HepG2 (cell line): ENCODE results near the gene TOP2B. TPM values are rescaled to one million over a fixed set of nuclear protein-coding genes. Genes with fewer than 3 reads are reported as not detected.

Source experiments
- ATAC-seq: fragments of 200-7000 bp; cut with Tn5 transposase; 3 replicates; pipeline ENCODE4 v1.9.1; 2020; ENCODE audit warnings: mild to moderate bottlenecking, moderate library complexity
- BruUV-seq: library from RNA; stranded (reverse); fragments of 400-500 nt; replicated peaks from 2 replicates; lab custom pipeline; 2021; lab: Mats Ljungman, UMichigan
- CTCF ChIA-PET: fragments of 300-600 bp; formaldehyde crosslinking; extraction: SDS; loops from one replicate; lab custom pipeline; 2021; ENCODE audit warnings: low total read pairs, inconsistent platforms, low intra/inter-chr PET ratio; lab: Yijun Ruan, JAX
- POLR2A ChIA-PET: fragments of 350-600 bp; sonication (Branson Sonifier 250); formaldehyde crosslinking; loops from one replicate; lab custom pipeline; 2020; ENCODE audit warnings: antibody characterized with exemption, inconsistent platforms; lab: Yijun Ruan, JAX
- DNase-seq: peaks from one replicate; pipeline ENCODE4 v3.0.0-alpha.2; 2015; ENCODE audit warnings: low spot score
- FAIRE-seq: peaks from 3 replicates; lab custom pipeline; 2011; peaks lifted over from hg19 to GRCh38; lab: Jason Lieb, UNC
- H2AFZ ChIP-seq: one replicate; pipeline ENCODE4 v1.6.1; 2011; ENCODE audit warnings: low read length, inconsistent platforms
- H3K27ac ChIP-seq: fragments of 300-600 bp; 3 replicates; pipeline ENCODE4 v1.8.0; 2011; ENCODE audit warnings: mixed run types, mild to moderate bottlenecking, mixed read lengths, low read length, inconsistent platforms; ENCODE audit not compliant: insufficient read depth; ENCODE audit errors: extremely low read length
- H3K27me3 ChIP-seq, 2 experiments: fragments of 200-600 bp in 1 of 2; 2 replicates in 1 of 2; 3 replicates in 1 of 2; pipeline versions ENCODE4 v1.6.0 to v1.8.0; 2011; ENCODE audit warnings: low read length in 2 of 2, mild to moderate bottlenecking in 2 of 2, moderate library complexity in 2 of 2, inconsistent platforms in 1 of 2; ENCODE audit not compliant: insufficient read depth in 2 of 2, control insufficient read depth in 1 of 2
- H3K36me3 ChIP-seq, 2 experiments: fragments of 200-600 bp in 1 of 2; replicated peaks in 1 of 2; 2 replicates in 1 of 2; 3 replicates in 1 of 2; pipeline versions ENCODE4 v1.5.1 to v1.8.0; 2011; ENCODE audit warnings: low read length in 2 of 2, inconsistent platforms in 1 of 2; ENCODE audit not compliant: insufficient read depth in 2 of 2, control insufficient read depth in 1 of 2
- H3K4me1 ChIP-seq: 2 replicates; pipeline ENCODE4 v1.5.1; 2012; ENCODE audit warnings: low read length, inconsistent platforms; ENCODE audit not compliant: insufficient read depth
- H3K4me2 ChIP-seq: 2 replicates; pipeline ENCODE4 v1.6.0; 2011; ENCODE audit warnings: low read depth, low read length, inconsistent platforms
- H3K4me3 ChIP-seq, 3 experiments: fragments of 200-600 bp in 1 of 3; sonication (generic), shearing (Covaris generic) in 1 of 3; replicated peaks in 1 of 3; 2 replicates each; pipeline ENCODE4 v1.5.1; 2011 to 2016; ENCODE audit warnings: low read length in 3 of 3, inconsistent platforms in 2 of 3, low read depth in 2 of 3, mild to moderate bottlenecking in 2 of 3, control low read depth in 1 of 3, mixed read lengths in 1 of 3; ENCODE audit not compliant: insufficient read depth in 1 of 3
- H3K79me2 ChIP-seq: one replicate; pipeline ENCODE4 v1.6.1; 2011; ENCODE audit warnings: low read length, inconsistent platforms; ENCODE audit not compliant: insufficient read depth
- H3K9ac ChIP-seq: 2 replicates; pipeline ENCODE4 v1.6.0; 2011; ENCODE audit warnings: mild to moderate bottlenecking, low read depth, low read length, inconsistent platforms; ENCODE audit not compliant: insufficient read depth
- H3K9me3 ChIP-seq: 2 replicates; pipeline ENCODE4 v1.5.1; 2012; ENCODE audit warnings: mild to moderate bottlenecking, low read length
- H4K20me1 ChIP-seq: 2 replicates; pipeline ENCODE4 v1.6.0; 2011; ENCODE audit warnings: inconsistent platforms, mild to moderate bottlenecking, low read length, moderate library complexity; ENCODE audit not compliant: insufficient read depth
- MIER3 ChIP-seq: IDR thresholded peaks from 2 replicates; pipeline ENCODE4 v1.6.1; 2016; ENCODE audit warnings: missing compliant biosample characterization, borderline replicate concordance
- MTA1 ChIP-seq: sonication (generic); formaldehyde crosslinking; IDR thresholded peaks from 2 replicates; pipeline ENCODE4 v1.4.0; 2020; ENCODE audit warnings: missing genetic modification reagents, mild to moderate bottlenecking, borderline replicate concordance
- PBX3 ChIP-seq: sonication (generic); formaldehyde crosslinking; IDR thresholded peaks from 2 replicates; pipeline ENCODE4 v1.8.1; 2023; ENCODE audit warnings: missing genetic modification reagents, inconsistent platforms, borderline replicate concordance
- PHF5A ChIP-seq: IDR thresholded peaks from one replicate; pipeline ENCODE4 v1.6.1; 2018; ENCODE audit warnings: low read depth, missing genetic modification reagents; ENCODE audit not compliant: unreplicated experiment
- PRMT3 ChIP-seq: sonication (generic); formaldehyde crosslinking; IDR thresholded peaks from 2 replicates; pipeline ENCODE4 v1.8.1; 2022; ENCODE audit warnings: low read depth, mild to moderate bottlenecking, moderate library complexity, missing genetic modification reagents, borderline replicate concordance
- RXRB ChIP-seq: IDR thresholded peaks from 2 replicates; pipeline ENCODE4 v1.6.1; 2016; ENCODE audit warnings: borderline replicate concordance, missing genetic modification reagents, missing compliant biosample characterization
- SNRNP70 ChIP-seq: fragments of 200-400 bp; formaldehyde crosslinking; IDR thresholded peaks from 2 replicates; pipeline ENCODE4 v1.6.1; 2017; ENCODE audit warnings: mild to moderate bottlenecking, low read depth, low read length, moderate library complexity
- ZBTB14 ChIP-seq: sonication (generic); formaldehyde crosslinking; IDR thresholded peaks from 2 replicates; pipeline ENCODE4 v1.4.0; 2020; ENCODE audit warnings: missing genetic modification reagents
- ZSCAN21 ChIP-seq: sonication (generic); formaldehyde crosslinking; IDR thresholded peaks from 2 replicates; pipeline ENCODE4 v1.8.0; 2022; ENCODE audit warnings: mild to moderate bottlenecking, missing genetic modification reagents, moderate library complexity, borderline replicate concordance
- WGBS: methylation state at CpG from one replicate; pipeline ENCODE4 v1.1.6; 2017; ENCODE audit warnings: low lambda C conversion rate; 5-methylcytosine and 5-hydroxymethylcytosine counted together
- in situ Hi-C: cut with HindIII; loops from 2 replicates; pipeline ENCODE4 v1.10.0; 2017; ENCODE audit warnings: low pct_unique_long_range_greater_than_20kb; ENCODE audit not compliant: extremely low pct_ligation_motif_present
- intact Hi-C: fragments of 100-400 bp; cut with micrococcal nuclease; formaldehyde crosslinking; loops from one replicate; pipeline ENCODE4 v1.10.0; 2022; ENCODE audit not compliant: unreplicated experiment
- polyA plus RNA-seq, 8 experiments: library from polyadenylated mRNA; depleted of rRNA in 3 of 8; stranded (reverse) in 7 of 8; unstranded in 1 of 8; fragments of >200 nt; fragmentation: Illumina TruSeq in 4 of 8; extraction: Trizol in 4 of 8; gene quantifications; 2 replicates each; pipeline versions ENCODE4 v1.2.1 to v1.2.3, GENCODE V29; 2011 to 2016; ENCODE audit warnings: low read depth in 4 of 8, missing spikeins in 1 of 8, mixed read lengths in 1 of 8; ENCODE audit not compliant: insufficient read depth in 1 of 8
- total RNA-seq, 5 experiments: library from RNA; depleted of rRNA; stranded (reverse); fragments of >200 nt; fragmentation: Illumina TruSeq; extraction: Trizol; gene quantifications; 2 replicates each; pipeline ENCODE4 v1.2.3, GENCODE V29; 2016; ENCODE audit warnings: low read depth in 1 of 5
- TF ChIP-seq, protein P1 (sequence below): sonication (generic); formaldehyde crosslinking; IDR thresholded peaks from 2 replicates; pipeline ENCODE4 v1.5.1; 2020; ENCODE audit warnings: mild to moderate bottlenecking, missing genetic modification reagents, moderate library complexity

Gene TOP2B
- total and polyA plus RNA-seq, 2 of the 13 experiments (the other 11 are each of a cell fraction or from before 2014, with no cell fraction given) = 27.6 to 88.1 TPM

- no peak for FAIRE-seq
- in situ Hi-C loops = no loop called here
Observed at GRCh38 chr3:25558121-25558520, 106.6 kb downstream of the TOP2B start.

More at GRCh38 chr3:25558121-25558520, 106.6 kb downstream of the TOP2B start:
- Histone ChIP-seq H3K4me1 (no peaks in the 10 kb centered on the region), H3K79me2 (no peaks in the 10 kb centered on the region), H3K27ac (no peak overlapping the region), H3K27me3 (no peaks in the 10 kb centered on the region), H3K9me3 (no peaks in the 10 kb centered on the region), H4K20me1 (no peaks in the 10 kb centered on the region)
- no TSS peak for BruUV-seq
- ChIA-PET CTCF (no interaction called here), POLR2A (no interaction called here)
- intact Hi-C loops = no loop called here
- TF ChIP-seq PRMT3 = no peak
- TF ChIP-seq, protein P1, sequence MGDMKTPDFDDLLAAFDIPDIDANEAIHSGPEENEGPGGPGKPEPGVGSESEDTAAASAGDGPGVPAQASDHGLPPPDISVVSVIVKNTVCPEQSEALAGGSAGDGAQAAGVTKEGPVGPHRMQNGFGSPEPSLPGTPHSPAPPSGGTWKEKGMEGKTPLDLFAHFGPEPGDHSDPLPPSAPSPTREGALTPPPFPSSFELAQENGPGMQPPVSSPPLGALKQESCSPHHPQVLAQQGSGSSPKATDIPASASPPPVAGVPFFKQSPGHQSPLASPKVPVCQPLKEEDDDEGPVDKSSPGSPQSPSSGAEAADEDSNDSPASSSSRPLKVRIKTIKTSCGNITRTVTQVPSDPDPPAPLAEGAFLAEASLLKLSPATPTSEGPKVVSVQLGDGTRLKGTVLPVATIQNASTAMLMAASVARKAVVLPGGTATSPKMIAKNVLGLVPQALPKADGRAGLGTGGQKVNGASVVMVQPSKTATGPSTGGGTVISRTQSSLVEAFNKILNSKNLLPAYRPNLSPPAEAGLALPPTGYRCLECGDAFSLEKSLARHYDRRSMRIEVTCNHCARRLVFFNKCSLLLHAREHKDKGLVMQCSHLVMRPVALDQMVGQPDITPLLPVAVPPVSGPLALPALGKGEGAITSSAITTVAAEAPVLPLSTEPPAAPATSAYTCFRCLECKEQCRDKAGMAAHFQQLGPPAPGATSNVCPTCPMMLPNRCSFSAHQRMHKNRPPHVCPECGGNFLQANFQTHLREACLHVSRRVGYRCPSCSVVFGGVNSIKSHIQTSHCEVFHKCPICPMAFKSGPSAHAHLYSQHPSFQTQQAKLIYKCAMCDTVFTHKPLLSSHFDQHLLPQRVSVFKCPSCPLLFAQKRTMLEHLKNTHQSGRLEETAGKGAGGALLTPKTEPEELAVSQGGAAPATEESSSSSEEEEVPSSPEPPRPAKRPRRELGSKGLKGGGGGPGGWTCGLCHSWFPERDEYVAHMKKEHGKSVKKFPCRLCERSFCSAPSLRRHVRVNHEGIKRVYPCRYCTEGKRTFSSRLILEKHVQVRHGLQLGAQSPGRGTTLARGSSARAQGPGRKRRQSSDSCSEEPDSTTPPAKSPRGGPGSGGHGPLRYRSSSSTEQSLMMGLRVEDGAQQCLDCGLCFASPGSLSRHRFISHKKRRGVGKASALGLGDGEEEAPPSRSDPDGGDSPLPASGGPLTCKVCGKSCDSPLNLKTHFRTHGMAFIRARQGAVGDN (CRISPR knock-in tag) = no peak
- no peak for TF ChIP-seq PBX3 (CRISPR knock-in tag)
- no peak for TF ChIP-seq ZSCAN21 (CRISPR knock-in tag)
- TF ChIP-seq RXRB (CRISPR knock-in tag) = no peak
- no peak for TF ChIP-seq MTA1 (CRISPR knock-in tag)
- no peak for TF ChIP-seq ZBTB14 (CRISPR knock-in tag)
- no peak for TF ChIP-seq MIER3
- TF ChIP-seq SNRNP70 = no peak
- no peak for TF ChIP-seq PHF5A
- TF ChIP-seq, all 625 proteins: peak for 0
- no peak overlapping the region for H2AFZ ChIP-seq
- no peaks in the 10 kb centered on the region for H3K36me3 ChIP-seq
- H3K9ac ChIP-seq = no peak overlapping the region
- 57% methylated on average over 5 of the region's 5 CpGs for WGBS
- ATAC-seq (no peak), DNase-seq (no peak)
- no peak overlapping the region for H3K4me3 ChIP-seq
- no peak overlapping the region for H3K4me2 ChIP-seq
